Measurements from ENCODE around the gene CD160. TPM values are rescaled to one million over a fixed set of nuclear protein-coding genes. Genes with fewer than 3 reads are reported as not detected.

Gene CD160
- total and polyA plus RNA-seq, 2 of the 13 experiments (the other 11 are each of a cell fraction or from before 2014, with no cell fraction given): 0.09 TPM; not detected in 1

DNA sequence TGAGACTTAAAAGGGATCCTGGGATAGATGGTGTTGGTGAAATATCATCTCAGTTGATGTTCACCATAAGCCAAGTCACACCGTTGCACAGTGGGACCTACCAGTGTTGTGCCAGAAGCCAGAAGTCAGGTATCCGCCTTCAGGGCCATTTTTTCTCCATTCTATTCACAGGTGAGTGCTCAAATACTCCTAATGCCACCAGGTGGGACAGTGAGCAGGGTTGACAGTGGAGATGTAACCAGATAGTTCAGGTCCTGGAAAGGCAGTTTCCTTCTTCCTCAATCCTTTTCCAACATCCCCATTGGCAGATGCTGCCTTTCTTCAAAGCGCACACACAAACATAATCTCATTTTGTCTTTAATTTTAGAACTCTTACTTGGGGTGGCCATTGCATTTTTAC is 11.6 kb downstream of the CD160 start (continued):
- TF ChIP-seq, protein P1, sequence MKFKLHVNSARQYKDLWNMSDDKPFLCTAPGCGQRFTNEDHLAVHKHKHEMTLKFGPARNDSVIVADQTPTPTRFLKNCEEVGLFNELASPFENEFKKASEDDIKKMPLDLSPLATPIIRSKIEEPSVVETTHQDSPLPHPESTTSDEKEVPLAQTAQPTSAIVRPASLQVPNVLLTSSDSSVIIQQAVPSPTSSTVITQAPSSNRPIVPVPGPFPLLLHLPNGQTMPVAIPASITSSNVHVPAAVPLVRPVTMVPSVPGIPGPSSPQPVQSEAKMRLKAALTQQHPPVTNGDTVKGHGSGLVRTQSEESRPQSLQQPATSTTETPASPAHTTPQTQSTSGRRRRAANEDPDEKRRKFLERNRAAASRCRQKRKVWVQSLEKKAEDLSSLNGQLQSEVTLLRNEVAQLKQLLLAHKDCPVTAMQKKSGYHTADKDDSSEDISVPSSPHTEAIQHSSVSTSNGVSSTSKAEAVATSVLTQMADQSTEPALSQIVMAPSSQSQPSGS (CRISPR knock-in tag; IDR thresholded peaks at IDR 0.05): no peak
- no peak for TF ChIP-seq ZNF460 (CRISPR knock-in tag; IDR thresholded peaks at IDR 0.05; ENCODE audit: borderline replicate concordance)

DNA sequence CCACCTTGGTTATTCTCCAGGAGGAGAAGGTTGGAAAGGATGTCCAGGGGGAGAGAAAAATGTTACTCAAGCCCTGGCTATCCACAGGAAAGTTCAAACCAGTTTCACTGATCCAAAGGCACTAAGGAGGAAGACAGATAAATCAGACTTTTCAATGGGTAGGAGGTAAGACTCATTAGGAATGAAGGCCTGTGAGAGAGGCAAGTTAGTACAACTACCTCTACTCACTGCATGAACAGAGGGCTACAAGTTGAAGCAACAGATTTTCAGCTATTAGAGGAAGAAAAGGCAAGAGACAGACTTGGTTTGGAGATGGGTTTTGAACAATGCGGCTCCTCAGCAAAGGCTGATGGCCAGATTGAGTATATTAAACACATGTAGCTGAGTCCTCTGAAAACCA is 16.9 kb downstream of the CD160 start:
- TF ChIP-seq MED13 (CRISPR knock-in tag; IDR thresholded peaks at IDR 0.05) (no peak), HNRNPUL1 (IDR thresholded peaks at IDR 0.05; ENCODE audit: low read depth, low read length) (no peak), AKAP8 (CRISPR knock-in tag; IDR thresholded peaks at IDR 0.05) (no peak), BRD4 (CRISPR knock-in tag; IDR thresholded peaks at IDR 0.05) (no peak), MYNN (CRISPR knock-in tag; IDR thresholded peaks at IDR 0.05; ENCODE audit: low read depth) (no peak)
- TF ChIP-seq, protein P2, sequence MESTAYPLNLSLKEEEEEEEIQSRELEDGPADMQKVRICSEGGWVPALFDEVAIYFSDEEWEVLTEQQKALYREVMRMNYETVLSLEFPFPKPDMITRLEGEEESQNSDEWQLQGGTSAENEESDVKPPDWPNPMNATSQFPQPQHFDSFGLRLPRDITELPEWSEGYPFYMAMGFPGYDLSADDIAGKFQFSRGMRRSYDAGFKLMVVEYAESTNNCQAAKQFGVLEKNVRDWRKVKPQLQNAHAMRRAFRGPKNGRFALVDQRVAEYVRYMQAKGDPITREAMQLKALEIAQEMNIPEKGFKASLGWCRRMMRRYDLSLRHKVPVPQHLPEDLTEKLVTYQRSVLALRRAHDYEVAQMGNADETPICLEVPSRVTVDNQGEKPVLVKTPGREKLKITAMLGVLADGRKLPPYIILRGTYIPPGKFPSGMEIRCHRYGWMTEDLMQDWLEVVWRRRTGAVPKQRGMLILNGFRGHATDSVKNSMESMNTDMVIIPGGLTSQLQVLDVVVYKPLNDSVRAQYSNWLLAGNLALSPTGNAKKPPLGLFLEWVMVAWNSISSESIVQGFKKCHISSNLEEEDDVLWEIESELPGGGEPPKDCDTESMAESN (CRISPR knock-in tag; conservative IDR thresholded peaks at IDR 0.05): no peak
- TF ChIP-seq, protein P3, sequence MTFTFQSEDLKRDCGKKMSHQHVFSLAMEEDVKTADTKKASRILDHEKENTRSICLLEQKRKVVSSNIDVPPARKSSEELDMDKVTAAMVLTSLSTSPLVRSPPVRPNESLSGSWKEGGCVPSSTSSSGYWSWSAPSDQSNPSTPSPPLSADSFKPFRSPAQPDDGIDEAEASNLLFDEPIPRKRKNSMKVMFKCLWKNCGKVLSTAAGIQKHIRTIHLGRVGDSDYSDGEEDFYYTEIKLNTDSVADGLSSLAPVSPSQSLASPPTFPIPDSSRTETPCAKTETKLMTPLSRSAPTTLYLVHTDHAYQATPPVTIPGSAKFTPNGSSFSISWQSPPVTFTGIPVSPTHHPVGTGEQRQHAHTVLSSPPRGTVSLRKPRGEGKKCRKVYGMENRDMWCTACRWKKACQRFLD (CRISPR knock-in tag; IDR thresholded peaks at IDR 0.05; ENCODE audit: borderline replicate concordance): no peak
- TF ChIP-seq, protein P4, sequence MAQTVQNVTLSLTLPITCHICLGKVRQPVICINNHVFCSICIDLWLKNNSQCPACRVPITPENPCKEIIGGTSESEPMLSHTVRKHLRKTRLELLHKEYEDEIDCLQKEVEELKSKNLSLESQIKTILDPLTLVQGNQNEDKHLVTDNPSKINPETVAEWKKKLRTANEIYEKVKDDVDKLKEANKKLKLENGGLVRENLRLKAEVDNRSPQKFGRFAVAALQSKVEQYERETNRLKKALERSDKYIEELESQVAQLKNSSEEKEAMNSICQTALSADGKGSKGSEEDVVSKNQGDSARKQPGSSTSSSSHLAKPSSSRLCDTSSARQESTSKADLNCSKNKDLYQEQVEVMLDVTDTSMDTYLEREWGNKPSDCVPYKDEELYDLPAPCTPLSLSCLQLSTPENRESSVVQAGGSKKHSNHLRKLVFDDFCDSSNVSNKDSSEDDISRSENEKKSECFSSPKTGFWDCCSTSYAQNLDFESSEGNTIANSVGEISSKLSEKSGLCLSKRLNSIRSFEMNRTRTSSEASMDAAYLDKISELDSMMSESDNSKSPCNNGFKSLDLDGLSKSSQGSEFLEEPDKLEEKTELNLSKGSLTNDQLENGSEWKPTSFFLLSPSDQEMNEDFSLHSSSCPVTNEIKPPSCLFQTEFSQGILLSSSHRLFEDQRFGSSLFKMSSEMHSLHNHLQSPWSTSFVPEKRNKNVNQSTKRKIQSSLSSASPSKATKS (CRISPR knock-in tag; IDR thresholded peaks at IDR 0.05): no peak
- TF ChIP-seq, protein P5, sequence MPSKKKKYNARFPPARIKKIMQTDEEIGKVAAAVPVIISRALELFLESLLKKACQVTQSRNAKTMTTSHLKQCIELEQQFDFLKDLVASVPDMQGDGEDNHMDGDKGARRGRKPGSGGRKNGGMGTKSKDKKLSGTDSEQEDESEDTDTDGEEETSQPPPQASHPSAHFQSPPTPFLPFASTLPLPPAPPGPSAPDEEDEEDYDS (CRISPR knock-in tag; IDR thresholded peaks at IDR 0.05): no peak
- POLR2A ChIA-PET: no interaction called here
- intact Hi-C loops (cut with micrococcal nuclease; ENCODE audit: unreplicated experiment): loop anchor here (10.0 kb wide), 1 partner anchor 89 kb away; the partner anchor contains the start of genes POLR3C and RNF115
- no peaks in the 10 kb centered on the region for H3K27me3 ChIP-seq (ENCODE audit: control insufficient read depth in 1 of 2, insufficient read depth in 2 of 2, low read length in 2 of 2)
- no peak overlapping the region for H3K4me2 ChIP-seq (ENCODE audit: low read depth, low read length)
- H3K4me3 ChIP-seq (replicated peaks in 1 of 3; ENCODE audit: insufficient read depth in 1 of 3, low read depth in 2 of 3, low read length in 3 of 3): no peak overlapping the region
- peaks cover 5% of the 10 kb centered on the region; the same call in 1 of the 2 replicates for H3K4me1 ChIP-seq (ENCODE audit: insufficient read depth, low read length)
- no TSS peak for BruUV-seq (replicated peaks)
- H2AFZ ChIP-seq (ENCODE audit: low read length): no peak overlapping the region
- no peaks in the 10 kb centered on the region for H3K79me2 ChIP-seq (ENCODE audit: insufficient read depth, low read length)
- no peak overlapping the region for H3K9ac ChIP-seq (ENCODE audit: insufficient read depth, low read depth, low read length)
- H3K9me3 ChIP-seq (ENCODE audit: low read length): no peaks in the 10 kb centered on the region
- DNase-seq (ENCODE audit: low spot score) (no peak), FAIRE-seq (no peak), ATAC-seq (no peak)
- no peak overlapping the region for H3K27ac ChIP-seq (ENCODE audit: extremely low read length, insufficient read depth, low read length)
- no peaks in the 10 kb centered on the region; a peak in 1 of 5 replicates for H3K36me3 ChIP-seq (replicated peaks in 1 of 2; ENCODE audit: control insufficient read depth in 1 of 2, insufficient read depth in 2 of 2, low read length in 2 of 2)
- 91% methylated on average over 1 of the region's 1 CpG for WGBS (ENCODE audit: low lambda C conversion rate)
- CTCF ChIA-PET (ENCODE audit: low intra/inter-chr PET ratio, low total read pairs): no interaction called here
- in situ Hi-C loops (cut with HindIII; ENCODE audit: extremely low pct_ligation_motif_present, low pct_unique_long_range_greater_than_20kb): no loop called here
- no peaks in the 10 kb centered on the region for H4K20me1 ChIP-seq (ENCODE audit: insufficient read depth, low read length)
